Lung (tissue), 12 donors: Measurements from ENCODE around the gene MUC4. TPM values are rescaled to one million over a fixed set of nuclear protein-coding genes. Genes with fewer than 3 reads are reported as not detected.
"Not testable (repeated sequence)": the region's sequence is repeated elsewhere in the genome, so short reads cannot be mapped to it uniquely, and the experiment has no call there.

Experiments used
- ATAC-seq: fragments of 200-7000 bp; cut with Tn5 transposase; one replicate; pipeline ENCODE4 v1.9.1; 2020; ENCODE audit warnings: moderate number of reproducible peaks; ENCODE audit not compliant: insufficient read depth, low FRiP score
- DNase-seq, 3 donors: peaks; one replicate each; pipeline ENCODE4 v3.0.0-alpha.2; 2013 to 2017
- H3K27ac ChIP-seq, 2 donors: one replicate each; pipeline ENCODE4 v1.5.1; 2013; ENCODE audit warnings: mild to moderate bottlenecking in 2 of 2, moderate library complexity in 2 of 2, control low read depth in 1 of 2, inconsistent platforms in 1 of 2, low read depth in 1 of 2, low read length in 1 of 2
- H3K27me3 ChIP-seq, 3 donors: one replicate each; pipeline ENCODE4 v1.5.1; 2013; ENCODE audit warnings: low read length in 2 of 3; ENCODE audit not compliant: control insufficient read depth in 3 of 3, insufficient read depth in 3 of 3
- H3K36me3 ChIP-seq, 4 donors: one replicate each; pipeline ENCODE4 v1.5.1; 2013; ENCODE audit warnings: low read length in 4 of 4, mild to moderate bottlenecking in 1 of 4, moderate library complexity in 1 of 4; ENCODE audit not compliant: control insufficient read depth in 4 of 4, insufficient read depth in 4 of 4
- H3K4me1 ChIP-seq, 5 donors: one replicate each; pipeline ENCODE4 v1.5.1; 2013; ENCODE audit warnings: low read length in 5 of 5, mild to moderate bottlenecking in 2 of 5, moderate library complexity in 1 of 5; ENCODE audit not compliant: control insufficient read depth in 5 of 5, insufficient read depth in 5 of 5
- H3K4me3 ChIP-seq: one replicate; pipeline ENCODE4 v1.5.1; 2013; ENCODE audit warnings: mild to moderate bottlenecking, control low read depth, moderate library complexity
- H3K9ac ChIP-seq, 2 donors: one replicate each; pipeline ENCODE4 v1.5.1; 2013; ENCODE audit warnings: low read length in 2 of 2, control low read depth in 1 of 2; ENCODE audit not compliant: insufficient read depth in 1 of 2
- H3K9me3 ChIP-seq, 4 donors: one replicate each; pipeline ENCODE4 v1.5.1; 2013; ENCODE audit warnings: low read length in 3 of 4, mild to moderate bottlenecking in 1 of 4, moderate library complexity in 1 of 4; ENCODE audit not compliant: control insufficient read depth in 4 of 4, insufficient read depth in 3 of 4
- WGBS, 2 donors: extraction: QIAGEN DNeasy Blood & Tissue Kit; methylation state at CpG; one replicate each; pipeline ENCODE4 v1.1.7; 2013; 5-methylcytosine and 5-hydroxymethylcytosine counted together
- polyA plus RNA-seq, 2 donors: library from polyadenylated mRNA; stranded (reverse); fragments of 200-250 nt; gene quantifications; one replicate each; pipeline ENCODE4 v1.2.1, GENCODE V29; 2013
- total RNA-seq, 2 donors: library from RNA; depleted of rRNA in 1 of 2; stranded (reverse); fragments of >200 nt in 1 of 2; gene quantifications; one replicate each; pipeline ENCODE4 v1.2.1, GENCODE V29; 2014 to 2021
- TF ChIP-seq, protein P1 (sequence below): IDR thresholded peaks from 2 replicates; pipeline ENCODE4 v1.5.1; 2012; ENCODE audit warnings: mild to moderate bottlenecking; ENCODE audit errors: control extremely low read depth, extremely low read depth
- donor health status: control.
- donor health status: control.
- donor health status: Bipolar disorder and iron deficiency.
- donor health status: healthy.
- donor health status: DM: yes; HTN: yes; CAD: no.

The MUC4 gene
- total and polyA plus RNA-seq, 4 donors, result 10.0 to 56.0 (median 21.9) TPM

DNA sequence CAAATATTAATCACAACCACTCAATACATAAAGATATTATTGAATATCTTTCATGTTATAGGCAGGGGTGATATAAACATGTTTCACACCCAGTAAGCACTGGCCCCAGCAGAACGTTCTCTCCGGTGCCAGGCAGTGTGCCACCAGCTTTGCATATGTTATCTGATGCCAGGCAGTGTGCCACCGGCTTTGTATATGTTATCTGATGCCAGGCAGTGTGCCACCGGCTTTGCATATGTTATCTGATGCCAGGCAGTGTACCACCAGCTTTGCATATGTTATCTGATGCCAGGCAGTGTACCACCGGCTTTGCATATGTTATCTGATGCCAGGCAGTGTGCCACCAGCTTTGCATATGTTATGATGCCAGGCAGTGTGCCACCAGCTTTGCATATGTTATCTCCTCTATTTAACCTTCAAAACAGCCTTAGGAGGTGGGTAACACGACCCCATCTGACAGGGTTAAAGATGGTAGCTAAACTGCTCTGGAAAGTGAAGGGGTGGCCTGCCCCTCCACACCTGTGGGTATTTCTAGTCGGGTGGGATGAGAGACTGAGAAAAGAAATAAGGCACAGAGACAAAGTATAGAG is 84.0 kb downstream of the MUC4 start:
- no peak overlapping the region for H3K9ac ChIP-seq
- peaks cover 0 to 1% (median 0%) of the 10 kb centered on the region in 4 donors for H3K36me3 ChIP-seq
- 52 to 63% methylated on average over 7 of the region's 7 CpGs for WGBS, 2 donors
- no peaks in the 10 kb centered on the region for H3K9me3 ChIP-seq
- TF ChIP-seq, protein P1, sequence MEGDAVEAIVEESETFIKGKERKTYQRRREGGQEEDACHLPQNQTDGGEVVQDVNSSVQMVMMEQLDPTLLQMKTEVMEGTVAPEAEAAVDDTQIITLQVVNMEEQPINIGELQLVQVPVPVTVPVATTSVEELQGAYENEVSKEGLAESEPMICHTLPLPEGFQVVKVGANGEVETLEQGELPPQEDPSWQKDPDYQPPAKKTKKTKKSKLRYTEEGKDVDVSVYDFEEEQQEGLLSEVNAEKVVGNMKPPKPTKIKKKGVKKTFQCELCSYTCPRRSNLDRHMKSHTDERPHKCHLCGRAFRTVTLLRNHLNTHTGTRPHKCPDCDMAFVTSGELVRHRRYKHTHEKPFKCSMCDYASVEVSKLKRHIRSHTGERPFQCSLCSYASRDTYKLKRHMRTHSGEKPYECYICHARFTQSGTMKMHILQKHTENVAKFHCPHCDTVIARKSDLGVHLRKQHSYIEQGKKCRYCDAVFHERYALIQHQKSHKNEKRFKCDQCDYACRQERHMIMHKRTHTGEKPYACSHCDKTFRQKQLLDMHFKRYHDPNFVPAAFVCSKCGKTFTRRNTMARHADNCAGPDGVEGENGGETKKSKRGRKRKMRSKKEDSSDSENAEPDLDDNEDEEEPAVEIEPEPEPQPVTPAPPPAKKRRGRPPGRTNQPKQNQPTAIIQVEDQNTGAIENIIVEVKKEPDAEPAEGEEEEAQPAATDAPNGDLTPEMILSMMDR, result no peak
- H3K4me3 ChIP-seq, result no peak overlapping the region
- DNase-seq, result no peak
- no peaks in the 10 kb centered on the region for H3K4me1 ChIP-seq
- H3K27me3 ChIP-seq, result no peaks in the 10 kb centered on the region
- no peak for ATAC-seq
- no peak overlapping the region for H3K27ac ChIP-seq

DNA sequence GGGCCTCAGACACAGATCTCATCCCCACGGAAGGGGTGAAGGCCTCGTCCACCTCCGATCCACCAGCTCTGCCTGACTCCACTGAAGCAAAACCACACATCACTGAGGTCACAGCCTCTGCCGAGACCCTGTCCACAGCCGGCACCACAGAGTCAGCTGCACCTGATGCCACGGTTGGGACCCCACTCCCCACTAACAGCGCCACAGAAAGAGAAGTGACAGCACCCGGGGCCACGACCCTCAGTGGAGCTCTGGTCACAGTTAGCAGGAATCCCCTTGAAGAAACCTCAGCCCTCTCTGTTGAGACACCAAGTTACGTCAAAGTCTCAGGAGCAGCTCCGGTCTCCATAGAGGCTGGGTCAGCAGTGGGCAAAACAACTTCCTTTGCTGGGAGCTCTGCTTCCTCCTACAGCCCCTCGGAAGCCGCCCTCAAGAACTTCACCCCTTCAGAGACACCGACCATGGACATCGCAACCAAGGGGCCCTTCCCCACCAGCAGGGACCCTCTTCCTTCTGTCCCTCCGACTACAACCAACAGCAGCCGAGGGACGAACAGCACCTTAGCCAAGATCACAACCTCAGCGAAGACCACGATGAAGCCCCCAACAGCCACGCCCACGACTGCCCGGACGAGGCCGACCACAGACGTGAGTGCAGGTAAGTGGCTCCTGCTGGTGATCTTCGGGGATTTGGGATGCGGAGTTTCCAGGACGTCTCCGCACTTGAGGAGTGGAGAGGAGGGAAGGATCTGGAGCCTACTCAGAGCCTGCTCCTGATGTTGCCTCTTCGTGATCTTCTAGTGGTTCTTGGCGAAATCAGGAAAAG is 85.6 kb downstream of the MUC4 start:
- H3K4me1 ChIP-seq, DNase-seq, H3K27me3 ChIP-seq, H3K9ac ChIP-seq, H3K36me3 ChIP-seq, ATAC-seq, H3K27ac ChIP-seq, H3K4me3 ChIP-seq, H3K9me3 ChIP-seq: not testable (repeated sequence)
- WGBS, 2 donors, result 76 to 88% methylated on average over 30 of the region's 32 CpGs

DNA sequence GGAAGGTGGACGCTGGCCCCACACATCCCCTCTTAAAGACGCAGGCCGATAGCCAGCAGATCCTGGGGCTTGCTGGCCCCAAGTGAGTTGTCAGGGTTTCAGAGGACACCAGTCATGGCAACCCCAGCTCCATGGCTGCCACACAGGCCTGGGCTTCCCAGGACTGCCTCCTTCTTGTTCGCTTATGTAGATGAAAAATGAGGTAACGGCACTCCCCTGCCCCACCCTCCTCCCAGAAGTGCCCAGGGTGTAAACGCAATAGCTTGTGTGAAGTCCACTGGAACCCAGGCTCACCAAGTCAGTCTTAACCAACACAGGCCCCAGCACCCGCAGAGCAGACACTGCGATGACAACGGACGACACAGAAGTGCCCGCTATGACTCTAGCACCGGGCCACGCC is 87.4 kb downstream of the MUC4 start:
- H3K36me3 ChIP-seq, result not testable (repeated sequence)
- no CpG with 5 or more reads among the region's 13 CpGs for WGBS, 2 donors

DNA sequence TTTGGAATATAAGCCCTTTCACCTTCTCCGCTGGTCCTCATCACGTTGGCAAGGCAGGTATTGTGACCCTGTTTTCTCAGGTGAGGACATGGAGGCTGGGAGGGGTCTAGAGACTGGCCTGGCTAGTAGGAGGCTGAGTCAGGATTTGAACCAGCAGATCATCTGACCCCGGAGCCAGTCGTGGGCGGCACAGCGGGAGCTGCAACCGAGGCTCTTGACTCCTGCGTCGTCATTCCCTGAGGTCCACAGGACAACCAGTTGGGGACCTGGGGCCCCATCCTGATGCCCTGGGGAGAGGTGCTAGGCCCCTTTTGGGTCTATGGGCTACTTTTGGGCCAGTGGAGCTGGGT is 88.8 kb downstream of the MUC4 start:
- not testable (repeated sequence) for H3K27ac ChIP-seq

More for the DNA sequence above, 87.4 kb downstream of the MUC4 start:
- H3K9ac ChIP-seq, DNase-seq, H3K9me3 ChIP-seq, ATAC-seq, H3K4me1 ChIP-seq, H3K4me3 ChIP-seq, H3K27ac ChIP-seq, H3K27me3 ChIP-seq: not testable (repeated sequence)

DNA sequence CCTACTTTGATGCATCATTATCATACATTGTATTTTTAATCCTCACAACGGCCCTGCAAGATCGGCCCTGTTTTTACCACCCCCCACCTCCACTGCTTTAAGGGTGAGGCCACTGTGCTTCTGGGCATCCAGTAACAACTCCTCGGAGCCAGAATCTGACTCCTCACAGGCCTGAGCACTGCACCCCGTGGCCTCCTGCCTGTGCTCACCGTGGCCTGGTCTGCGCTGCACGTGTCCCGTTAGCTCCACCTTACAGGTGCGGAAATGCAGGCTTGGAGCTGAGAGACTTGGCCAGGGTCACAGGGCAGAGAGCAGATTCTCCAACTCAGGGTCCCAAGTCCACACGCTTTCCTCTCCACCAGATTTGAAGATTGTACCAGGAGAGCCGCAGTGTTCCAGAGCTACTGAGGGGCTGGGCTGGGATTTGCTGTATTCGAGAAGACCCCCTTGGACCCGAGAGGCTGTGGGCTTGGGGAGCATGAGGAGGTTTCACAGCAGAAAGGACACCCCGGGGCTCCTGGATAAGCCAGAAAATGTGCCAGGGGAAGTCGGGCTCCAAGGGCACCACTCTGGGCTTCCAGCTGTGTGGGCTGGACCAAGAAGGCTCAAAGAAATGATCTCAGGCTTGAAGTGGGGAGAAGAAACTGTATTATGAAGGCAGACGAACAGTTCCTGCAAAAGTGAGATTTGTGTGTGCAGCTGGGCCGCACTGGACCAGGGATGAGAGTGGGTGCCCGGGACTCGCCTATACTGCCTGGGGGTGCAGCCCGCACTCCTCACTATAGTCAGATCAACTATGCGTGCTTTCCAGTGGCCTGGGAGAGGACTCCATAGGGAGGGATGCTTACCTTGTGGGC is 89.4 kb downstream of the MUC4 start:
- not testable (repeated sequence) for H3K9ac ChIP-seq, DNase-seq, H3K27me3 ChIP-seq, H3K9me3 ChIP-seq, H3K27ac ChIP-seq, H3K36me3 ChIP-seq, ATAC-seq, H3K4me3 ChIP-seq, H3K4me1 ChIP-seq
- 89 to 90% methylated on average over 11 to 18 of the region's 21 CpGs for WGBS, 2 donors

More for the DNA sequence above, 88.8 kb downstream of the MUC4 start:
- H3K9ac ChIP-seq, H3K9me3 ChIP-seq, ATAC-seq, DNase-seq, H3K36me3 ChIP-seq, H3K27me3 ChIP-seq, H3K4me1 ChIP-seq, H3K4me3 ChIP-seq: not testable (repeated sequence)
- 69 to 80% methylated on average over 6 to 7 of the region's 9 CpGs for WGBS, 2 donors

DNA sequence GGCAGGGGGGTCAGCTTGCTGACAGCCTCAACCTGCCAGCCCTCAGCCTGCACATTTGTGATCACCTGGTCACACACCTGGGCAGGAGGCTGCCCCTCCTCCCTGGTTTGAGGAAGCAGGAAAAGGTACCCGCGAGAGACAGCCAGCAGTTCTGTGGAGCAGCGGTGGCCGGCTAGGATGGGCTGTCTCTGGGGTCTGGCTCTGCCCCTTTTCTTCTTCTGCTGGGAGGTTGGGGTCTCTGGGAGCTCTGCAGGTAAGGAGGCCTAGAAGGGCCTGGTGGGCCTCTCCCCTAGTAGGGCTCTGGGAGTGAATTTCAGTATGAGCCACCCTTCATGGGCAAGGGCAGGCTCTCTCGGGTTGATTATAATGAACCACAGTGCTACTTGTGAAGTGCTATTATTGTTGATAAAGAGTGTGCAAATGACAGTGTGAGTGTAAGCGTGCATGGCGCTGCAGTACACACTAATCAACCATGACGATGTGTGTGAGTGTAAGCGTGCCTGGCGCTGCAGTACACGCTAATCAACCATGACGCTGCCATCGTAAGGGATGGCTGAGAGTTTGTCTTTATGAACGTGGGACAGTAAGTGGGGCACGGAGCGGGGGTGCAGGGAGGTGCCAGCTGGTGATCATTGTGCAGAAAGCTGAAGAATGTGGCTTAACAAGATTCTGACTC is 90.8 kb downstream of the MUC4 start, which contains the start of gene MUC20:
Gene MUC20, plus strand, starts transcription at position 148 of the 676 bp plus-strand sequence. Its CDS starts 30 bp downstream, at position 178.
- ATAC-seq (peak; percentile 44), DNase-seq (peak; percentile 46 to 65 (median 47))
- H3K27ac ChIP-seq, H3K4me3 ChIP-seq, H3K4me1 ChIP-seq, H3K36me3 ChIP-seq, H3K9me3 ChIP-seq, H3K27me3 ChIP-seq: not testable (repeated sequence)
- 56 to 60% methylated on average over 11 to 13 of the region's 16 CpGs for WGBS, 2 donors
- H3K9ac ChIP-seq, result peak within 1 kb of the TSS in 1 of 2 donors; percentile 47
